ENCODE measurements around the gene RERE. TPM values are rescaled to one million over a fixed set of nuclear protein-coding genes. Genes with fewer than 3 reads are reported as not detected.

The RERE gene
- total and polyA plus RNA-seq, 2 experiments from 2014 or later = 148 to 170 TPM

- peaks cover 59% of the 10 kb centered on the region for H3K4me1 ChIP-seq (ENCODE audit: insufficient read depth)
- TF ChIP-seq REST (IDR thresholded peaks at IDR 0.05; ENCODE audit: unreplicated experiment) (no peak), ZNF462 (CRISPR knock-in tag; IDR thresholded peaks at IDR 0.05) (no peak), ZNF114 (CRISPR knock-in tag; IDR thresholded peaks at IDR 0.05) (no peak), CREB1 (CRISPR knock-in tag; IDR thresholded peaks at IDR 0.05; ENCODE audit: low read depth) (no peak), EZH2 (IDR thresholded peaks at IDR 0.05; ENCODE audit: low read depth, unreplicated experiment) (no peak), ZNF331 (CRISPR knock-in tag; IDR thresholded peaks at IDR 0.05; ENCODE audit: low read depth) (no peak), JUNB (IDR thresholded peaks at IDR 0.05; ENCODE audit: unreplicated experiment) (no peak), NANOG (IDR thresholded peaks at IDR 0.05; ENCODE audit: borderline replicate concordance) (no peak), STAT1 (IDR thresholded peaks at IDR 0.05; ENCODE audit: unreplicated experiment) (no peak), POLR2AphosphoS5 (IDR thresholded peaks at IDR 0.05; ENCODE audit: low read depth) (no peak), EZH2phosphoT487 (IDR thresholded peaks at IDR 0.05; ENCODE audit: unreplicated experiment) (no peak), ETS1 (IDR thresholded peaks at IDR 0.05) (no peak)
- TF ChIP-seq, protein P1, sequence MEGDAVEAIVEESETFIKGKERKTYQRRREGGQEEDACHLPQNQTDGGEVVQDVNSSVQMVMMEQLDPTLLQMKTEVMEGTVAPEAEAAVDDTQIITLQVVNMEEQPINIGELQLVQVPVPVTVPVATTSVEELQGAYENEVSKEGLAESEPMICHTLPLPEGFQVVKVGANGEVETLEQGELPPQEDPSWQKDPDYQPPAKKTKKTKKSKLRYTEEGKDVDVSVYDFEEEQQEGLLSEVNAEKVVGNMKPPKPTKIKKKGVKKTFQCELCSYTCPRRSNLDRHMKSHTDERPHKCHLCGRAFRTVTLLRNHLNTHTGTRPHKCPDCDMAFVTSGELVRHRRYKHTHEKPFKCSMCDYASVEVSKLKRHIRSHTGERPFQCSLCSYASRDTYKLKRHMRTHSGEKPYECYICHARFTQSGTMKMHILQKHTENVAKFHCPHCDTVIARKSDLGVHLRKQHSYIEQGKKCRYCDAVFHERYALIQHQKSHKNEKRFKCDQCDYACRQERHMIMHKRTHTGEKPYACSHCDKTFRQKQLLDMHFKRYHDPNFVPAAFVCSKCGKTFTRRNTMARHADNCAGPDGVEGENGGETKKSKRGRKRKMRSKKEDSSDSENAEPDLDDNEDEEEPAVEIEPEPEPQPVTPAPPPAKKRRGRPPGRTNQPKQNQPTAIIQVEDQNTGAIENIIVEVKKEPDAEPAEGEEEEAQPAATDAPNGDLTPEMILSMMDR (conservative IDR thresholded peaks at IDR 0.05; ENCODE audit: low read depth in 2 of 2) = no peak
- peaks cover 100% of the 10 kb centered on the region for H3K79me2 ChIP-seq (replicated peaks; ENCODE audit: insufficient read depth)
- H3F3A ChIP-seq (replicated peaks; ENCODE audit: low read depth) = no peaks in the 10 kb centered on the region
- no peaks in the 10 kb centered on the region for H3K9me3 Mint-ChIP-seq
- H4K20me1 ChIP-seq (replicated peaks; ENCODE audit: insufficient read depth) = peaks cover 82% of the 10 kb centered on the region
- no peak overlapping the region for H3K27ac ChIP-seq (ENCODE audit: low read depth)
- no peak overlapping the region for H3K4me3 ChIP-seq
- H3K27me3 ChIP-seq (ENCODE audit: insufficient read depth) = no peaks in the 10 kb centered on the region
- no peaks in the 10 kb centered on the region for H3K9me2 ChIP-seq (ENCODE audit: insufficient read depth)
- no peak overlapping the region for H2AFZ ChIP-seq
- peaks cover 4% of the 10 kb centered on the region for H3K27me3 Mint-ChIP-seq (ENCODE audit: insufficient read depth, low read depth, poor library complexity)
- H3K36me3 Mint-ChIP-seq (ENCODE audit: low read depth) = no peaks in the 10 kb centered on the region
- DNase-seq (ENCODE audit: low spot score) (no peak), ATAC-seq (no peak)
- no peak overlapping the region for H3K4me2 ChIP-seq
- no peaks in the 10 kb centered on the region for H3K36me3 ChIP-seq (ENCODE audit: insufficient read depth)
- no peak overlapping the region for H3K27ac Mint-ChIP-seq
- peaks cover 41% of the 10 kb centered on the region for H3K4me1 Mint-ChIP-seq
- H3K4me3 Mint-ChIP-seq = no peak overlapping the region; the same call in 2 of the 3 replicates
Observed at GRCh38 chr1:8667869-8668594, 149.4 kb downstream of the RERE start.
